ENCODE data around the gene IFFO2. TPM values are rescaled to one million over a fixed set of nuclear protein-coding genes. Genes with fewer than 3 reads are reported as not detected.

The IFFO2 gene
- total and polyA plus RNA-seq, 2 donors (not counting 1 experiment from before 2014, with no cell fraction given), result 5.8 to 10.4 TPM

- TF ChIP-seq CTCF (conservative IDR thresholded peaks at IDR 0.05 in 1 of 2, IDR thresholded peaks at IDR 0.05 in 1 of 2; ENCODE audit: low read depth in 1 of 2, low read length in 2 of 2), result no peak
- TF ChIP-seq EZH2 (IDR thresholded peaks at IDR 0.05; ENCODE audit: low read length, missing control alignments), result no peak
- no peaks in the 10 kb centered on the region for H3K9me3 ChIP-seq (ENCODE audit: control insufficient read depth, insufficient read depth, low read depth, low read length)
- peaks cover 41% of the 10 kb centered on the region for H3K4me1 ChIP-seq (ENCODE audit: control insufficient read depth, extremely low read depth, insufficient read depth, low read length)
- no peaks in the 10 kb centered on the region for H3K27me3 ChIP-seq (ENCODE audit: control insufficient read depth, insufficient read depth, low read length)
- no peaks in the 10 kb centered on the region for H4K20me1 ChIP-seq (ENCODE audit: control insufficient read depth, extremely low read depth, insufficient read depth, low read length)
- no peak overlapping the region for H2AFZ ChIP-seq (ENCODE audit: low read length)
- no peaks in the 10 kb centered on the region for H3K36me3 ChIP-seq (ENCODE audit: control insufficient read depth, insufficient read depth, low read length)
- peak overlapping the region; percentile 30 for H3K27ac ChIP-seq (ENCODE audit: insufficient read depth, low read length)
- H3K79me2 ChIP-seq (ENCODE audit: control insufficient read depth, insufficient read depth, low read length), result peaks cover 33% of the 10 kb centered on the region
- H3K4me3 ChIP-seq (replicated peaks in 1 of 4; ENCODE audit: control extremely low read depth in 1 of 4, insufficient read depth in 1 of 4, low read depth in 3 of 4, low read length in 4 of 4), result no peak overlapping the region
- no peak for DNase-seq (ENCODE audit: low read depth in 2 of 2)
- H3K9ac ChIP-seq (ENCODE audit: insufficient read depth, low read length), result no peak overlapping the region
- H3K4me2 ChIP-seq (ENCODE audit: extremely low read depth, insufficient read depth, low read length), result no peak overlapping the region
Observed at GRCh38 chr1:18928985-18929384, 27.5 kb downstream of the IFFO2 start.

- no peak for DNase-seq (ENCODE audit: low read depth in 2 of 2)
- Histone ChIP-seq H3K4me1 (ENCODE audit: control insufficient read depth, extremely low read depth, insufficient read depth, low read length) (peaks cover 46% of the 10 kb centered on the region), H3K4me2 (ENCODE audit: extremely low read depth, insufficient read depth, low read length) (no peak overlapping the region), H2AFZ (ENCODE audit: low read length) (no peak overlapping the region), H3K4me3 (replicated peaks in 1 of 4; ENCODE audit: control extremely low read depth in 1 of 4, insufficient read depth in 1 of 4, low read depth in 3 of 4, low read length in 4 of 4) (no peak overlapping the region), H3K79me2 (ENCODE audit: control insufficient read depth, insufficient read depth, low read length) (peaks cover 36% of the 10 kb centered on the region), H3K27me3 (ENCODE audit: control insufficient read depth, insufficient read depth, low read length) (no peaks in the 10 kb centered on the region), H4K20me1 (ENCODE audit: control insufficient read depth, extremely low read depth, insufficient read depth, low read length) (no peaks in the 10 kb centered on the region), H3K36me3 (ENCODE audit: control insufficient read depth, insufficient read depth, low read length) (no peaks in the 10 kb centered on the region), H3K27ac (ENCODE audit: insufficient read depth, low read length) (peak overlapping the region; percentile 13), H3K9me3 (ENCODE audit: control insufficient read depth, insufficient read depth, low read depth, low read length) (no peaks in the 10 kb centered on the region), H3K9ac (ENCODE audit: insufficient read depth, low read length) (no peak overlapping the region)
- TF ChIP-seq CTCF (conservative IDR thresholded peaks at IDR 0.05 in 1 of 2, IDR thresholded peaks at IDR 0.05 in 1 of 2; ENCODE audit: low read depth in 1 of 2, low read length in 2 of 2) (no peak), EZH2 (IDR thresholded peaks at IDR 0.05; ENCODE audit: low read length, missing control alignments) (no peak)
Observed at GRCh38 chr1:18928406-18928805, 28.1 kb downstream of the IFFO2 start.

- peaks cover 42% of the 10 kb centered on the region for H3K79me2 ChIP-seq (ENCODE audit: control insufficient read depth, insufficient read depth, low read length)
- H3K4me1 ChIP-seq (ENCODE audit: control insufficient read depth, extremely low read depth, insufficient read depth, low read length), result peaks cover 52% of the 10 kb centered on the region
- no peaks in the 10 kb centered on the region for H4K20me1 ChIP-seq (ENCODE audit: control insufficient read depth, extremely low read depth, insufficient read depth, low read length)
- H3K27me3 ChIP-seq (ENCODE audit: control insufficient read depth, insufficient read depth, low read length), result no peaks in the 10 kb centered on the region
- H3K4me2 ChIP-seq (ENCODE audit: extremely low read depth, insufficient read depth, low read length), result no peak overlapping the region
- no peak overlapping the region for H3K27ac ChIP-seq (ENCODE audit: insufficient read depth, low read length)
- H3K4me3 ChIP-seq (replicated peaks in 1 of 4; ENCODE audit: control extremely low read depth in 1 of 4, insufficient read depth in 1 of 4, low read depth in 3 of 4, low read length in 4 of 4), result no peak overlapping the region
- no peaks in the 10 kb centered on the region for H3K36me3 ChIP-seq (ENCODE audit: control insufficient read depth, insufficient read depth, low read length)
- H2AFZ ChIP-seq (ENCODE audit: low read length), result no peak overlapping the region
- no peak overlapping the region for H3K9ac ChIP-seq (ENCODE audit: insufficient read depth, low read length)
- H3K9me3 ChIP-seq (ENCODE audit: control insufficient read depth, insufficient read depth, low read depth, low read length), result no peaks in the 10 kb centered on the region
- DNase-seq (ENCODE audit: low read depth in 2 of 2), result peak in 1 of 2 donors; percentile 83
- TF ChIP-seq CTCF (conservative IDR thresholded peaks at IDR 0.05 in 1 of 2, IDR thresholded peaks at IDR 0.05 in 1 of 2; ENCODE audit: low read depth in 1 of 2, low read length in 2 of 2) (no peak), EZH2 (IDR thresholded peaks at IDR 0.05; ENCODE audit: low read length, missing control alignments) (no peak)
Observed at GRCh38 chr1:18927654-18928272, 28.7 kb downstream of the IFFO2 start.
